HG02798 (cell line): ENCODE data around the gene HRH4.

Source experiments
- ATAC-seq: cut with Tn5 transposase; IDR thresholded peaks from one replicate; pipeline ENCODE4 v1.9.1; 2021; ENCODE audit warnings: mild to moderate bottlenecking; ENCODE audit not compliant: unreplicated experiment, poor library complexity

HRH4 gene, protein sequence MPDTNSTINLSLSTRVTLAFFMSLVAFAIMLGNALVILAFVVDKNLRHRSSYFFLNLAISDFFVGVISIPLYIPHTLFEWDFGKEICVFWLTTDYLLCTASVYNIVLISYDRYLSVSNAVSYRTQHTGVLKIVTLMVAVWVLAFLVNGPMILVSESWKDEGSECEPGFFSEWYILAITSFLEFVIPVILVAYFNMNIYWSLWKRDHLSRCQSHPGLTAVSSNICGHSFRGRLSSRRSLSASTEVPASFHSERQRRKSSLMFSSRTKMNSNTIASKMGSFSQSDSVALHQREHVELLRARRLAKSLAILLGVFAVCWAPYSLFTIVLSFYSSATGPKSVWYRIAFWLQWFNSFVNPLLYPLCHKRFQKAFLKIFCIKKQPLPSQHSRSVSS

DNA sequence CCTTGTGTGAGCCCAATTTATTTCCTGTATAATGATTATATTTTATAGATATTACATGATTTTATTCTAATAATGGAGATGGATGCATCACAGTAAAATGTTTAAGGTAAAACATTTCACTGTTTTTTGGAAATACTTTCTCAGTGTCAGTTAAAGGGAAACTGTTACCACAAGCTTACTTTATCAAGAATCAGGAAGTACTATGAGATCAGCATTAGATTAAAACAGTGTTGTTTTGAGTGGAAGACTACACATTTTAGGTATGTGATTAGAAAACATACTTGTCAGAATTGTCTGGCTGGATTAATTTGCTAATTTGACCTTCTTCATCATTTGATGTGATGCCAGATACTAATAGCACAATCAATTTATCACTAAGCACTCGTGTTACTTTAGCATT, at the start of gene HRH4:
Gene HRH4 (plus strand): TSS at position 250 of the 400 bp plus-strand sequence. CDS start 92 bp downstream, at position 342.
- ATAC-seq, result no peak

DNA sequence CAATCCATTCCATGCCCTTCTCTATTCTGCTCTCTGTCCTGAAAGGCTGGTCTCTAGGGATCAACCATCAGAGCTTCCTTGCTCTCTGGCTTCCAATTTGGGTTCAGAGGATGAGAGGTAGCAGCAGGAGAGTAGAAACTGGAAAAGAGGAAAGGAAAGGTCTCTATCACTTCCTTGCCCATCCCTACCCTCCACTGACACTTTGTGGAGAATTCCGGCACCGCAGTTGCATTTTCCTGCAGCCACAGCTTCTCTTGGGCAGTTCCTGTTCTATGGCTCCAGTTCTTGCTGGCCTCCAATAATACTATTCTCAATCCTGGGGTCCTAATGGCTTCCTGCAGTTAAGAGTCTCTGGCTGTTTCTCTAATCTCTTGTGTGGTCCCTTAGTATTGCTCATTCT, 47.3 kb upstream of the HRH4 start:
- ATAC-seq, result no peak

DNA sequence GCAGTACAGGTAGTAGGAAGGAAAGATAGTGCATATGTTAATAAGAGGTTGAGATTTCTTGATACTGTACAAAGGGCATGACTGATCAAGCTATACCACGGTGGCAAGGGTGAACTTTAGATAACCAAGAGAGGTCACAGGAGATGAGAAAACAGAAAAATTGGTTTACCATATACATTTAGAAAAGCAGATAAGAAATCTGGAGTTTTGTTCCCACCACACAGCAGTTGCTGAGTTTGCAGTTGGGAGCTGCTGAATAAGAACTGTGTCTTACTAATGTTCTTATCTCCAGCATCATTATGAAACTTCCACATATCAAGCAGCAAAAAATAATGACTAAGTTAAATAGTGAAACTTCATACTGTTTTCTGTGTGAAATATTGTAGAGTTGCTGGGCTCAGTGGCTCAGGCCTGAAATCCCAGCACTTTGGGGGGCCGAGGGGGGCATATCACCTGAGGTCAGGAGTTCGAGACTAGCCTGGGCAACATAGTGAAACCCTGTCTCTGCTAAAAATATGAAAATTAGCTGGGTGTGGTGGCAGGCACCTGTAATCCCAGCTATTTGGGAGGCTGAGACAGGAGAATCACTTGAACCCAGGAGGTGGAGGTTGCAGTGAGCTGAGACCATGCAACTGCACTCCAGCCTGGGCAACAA, 46.0 kb upstream of the HRH4 start:
- no peak for ATAC-seq

DNA sequence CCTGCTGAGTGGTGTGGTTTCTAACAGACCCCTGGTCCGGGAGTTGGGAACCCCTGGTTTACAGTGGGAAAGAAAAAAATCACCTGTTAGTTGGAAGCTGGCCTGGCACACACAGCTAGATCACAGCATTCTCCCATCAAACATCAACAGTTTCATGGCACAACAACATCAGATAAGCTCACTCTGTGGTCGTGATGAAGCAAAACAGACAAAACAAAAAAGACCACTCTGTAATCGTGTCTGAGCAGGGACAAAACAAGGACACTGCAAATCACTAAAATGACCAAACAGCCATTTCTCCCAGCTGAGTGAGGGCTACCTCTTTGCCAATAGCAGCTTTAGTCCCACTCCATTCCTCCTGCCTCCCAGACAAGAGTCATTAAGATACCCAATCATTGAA, 43.0 kb upstream of the HRH4 start:
- no peak for ATAC-seq

DNA sequence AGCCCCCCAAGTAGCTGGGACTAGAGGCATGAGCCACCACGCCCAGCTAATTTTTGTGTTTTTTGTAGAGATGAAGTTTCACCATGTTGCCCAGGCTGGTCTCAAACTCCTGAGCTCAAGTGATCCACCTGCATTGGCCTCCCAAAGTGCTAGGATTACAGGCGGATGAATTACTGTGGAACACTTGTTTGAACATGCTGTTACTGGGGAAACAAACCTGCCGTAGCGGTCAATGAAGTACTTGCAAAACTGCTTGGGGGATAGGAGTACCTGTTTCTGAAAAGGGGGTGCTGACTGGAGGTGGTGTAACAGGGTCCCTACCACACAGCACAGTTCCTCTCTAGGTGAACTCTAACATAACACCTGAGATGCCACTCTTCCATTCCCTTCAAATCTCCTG, 39.9 kb upstream of the HRH4 start:
- no peak for ATAC-seq

DNA sequence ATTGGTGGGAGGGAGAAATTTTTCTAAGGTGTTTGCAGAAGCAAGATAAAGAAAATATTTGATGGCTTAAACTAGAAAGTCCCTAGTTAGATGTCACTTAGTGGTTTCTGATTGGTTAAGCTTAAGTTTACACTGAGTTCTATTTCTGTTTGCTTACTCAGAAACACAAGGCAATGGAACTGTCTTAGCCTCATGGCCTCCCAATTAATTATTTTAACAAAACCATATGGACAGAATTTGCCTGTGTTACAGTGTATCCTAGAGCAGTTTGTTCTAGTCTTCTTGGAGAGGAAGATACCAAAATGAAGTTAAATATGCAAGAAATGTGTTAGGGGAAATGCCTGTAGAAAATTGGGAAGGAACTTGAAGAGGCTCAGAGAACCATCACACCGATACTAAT, 38.6 kb upstream of the HRH4 start:
- ATAC-seq, result no peak

DNA sequence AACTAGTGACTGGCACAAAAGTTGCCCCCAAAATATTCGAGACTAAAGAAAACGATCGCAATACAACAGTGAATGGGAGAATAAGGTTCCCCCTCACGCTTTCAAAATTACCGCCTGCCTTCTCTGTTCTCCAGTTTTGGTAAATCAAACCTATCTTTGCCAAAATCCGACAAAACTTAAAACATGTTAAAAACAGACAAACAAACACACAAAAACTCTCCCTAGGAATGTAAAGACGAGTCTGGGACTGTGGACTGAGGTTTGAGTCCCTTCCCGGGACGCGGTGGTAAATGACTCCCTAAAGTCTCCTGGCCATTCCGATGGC, 34.4 kb upstream of the HRH4 start:
- no peak for ATAC-seq

DNA sequence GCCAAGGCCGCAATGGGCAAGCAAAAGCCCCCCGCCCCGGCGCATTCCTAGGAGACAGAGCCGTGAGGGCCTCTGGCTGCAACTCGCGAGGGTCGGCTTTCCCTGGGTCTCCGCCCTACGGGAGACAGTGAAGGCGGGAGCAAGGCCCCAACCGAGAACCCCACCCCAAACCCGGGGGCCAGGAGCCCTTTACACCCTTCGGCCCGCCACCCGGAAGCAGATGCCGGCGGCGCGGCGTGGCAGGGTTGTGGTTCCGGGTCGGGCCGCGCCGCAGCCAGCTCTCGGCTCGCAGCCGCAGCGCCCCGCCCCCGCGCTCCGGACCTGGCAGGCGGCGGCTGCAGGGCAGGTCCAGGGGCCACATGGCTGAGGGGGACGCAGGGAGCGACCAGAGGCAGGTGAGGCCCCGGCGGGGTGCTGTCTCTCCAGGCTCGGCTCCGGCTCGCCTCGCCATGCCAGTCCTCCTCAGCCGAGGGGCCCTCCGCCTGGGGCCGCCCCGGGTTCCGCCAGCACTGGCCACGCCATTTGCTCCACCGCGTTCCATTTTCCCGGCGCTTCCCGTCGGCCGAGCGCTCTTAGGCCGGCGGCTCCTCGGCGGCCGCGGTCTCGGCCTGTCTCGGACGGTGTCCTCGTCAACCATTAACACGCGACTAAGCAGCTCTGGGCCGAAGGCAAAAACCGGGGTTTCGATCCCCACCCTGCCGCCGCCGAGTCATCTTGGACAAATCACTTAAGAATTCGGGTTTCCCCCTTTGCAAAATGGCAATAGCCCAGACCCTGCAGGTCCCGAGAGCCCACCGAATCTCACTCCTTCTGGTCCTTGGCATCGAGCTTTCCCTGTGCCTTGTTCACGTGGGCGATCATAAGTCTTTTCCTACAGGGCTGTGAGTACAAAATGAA, 33.8 kb upstream of the HRH4 start, which contains the start of gene IMPACT:
Gene IMPACT (plus strand): TSS at position 273 of the 897 bp plus-strand sequence. CDS start 87 bp downstream, at position 360.
- peak; percentile 96 for ATAC-seq

DNA sequence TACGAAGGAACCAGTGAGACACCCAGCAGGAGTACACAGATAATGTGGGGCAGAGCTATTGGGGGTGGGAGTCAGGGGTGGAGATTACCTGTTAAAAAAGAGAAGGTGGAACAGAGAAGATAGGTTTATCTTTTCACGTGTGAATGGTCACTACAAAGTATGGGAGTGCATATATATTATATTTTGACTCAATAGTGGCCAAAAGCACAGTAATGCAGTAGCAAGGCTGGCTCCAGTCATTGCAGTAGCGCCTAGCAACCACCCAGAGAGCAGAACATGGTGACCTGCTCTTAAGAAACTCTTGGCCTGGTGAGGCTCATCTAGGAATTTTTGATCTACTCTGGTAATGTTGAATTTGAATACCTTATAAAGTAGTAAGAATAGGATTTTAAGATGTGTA, 33.0 kb upstream of the HRH4 start:
- no peak for ATAC-seq

DNA sequence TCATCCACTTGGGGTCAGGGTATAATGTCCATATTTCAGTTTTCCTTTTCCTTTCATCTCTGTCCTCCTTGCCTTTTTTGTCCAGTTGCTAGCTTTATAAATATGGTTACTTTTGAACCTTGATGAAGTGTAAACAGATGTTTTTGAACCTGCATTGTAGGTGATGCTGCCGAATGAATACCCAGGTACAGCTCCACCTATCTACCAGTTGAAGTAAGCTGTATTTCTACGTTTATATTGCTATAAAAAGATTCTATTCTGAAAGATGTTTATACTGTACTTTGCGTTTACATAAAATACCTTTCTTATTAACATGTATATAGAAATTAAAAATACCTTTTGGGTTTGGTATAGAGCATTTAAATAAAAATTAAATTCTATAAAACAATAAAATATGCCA, 31.7 kb upstream of the HRH4 start:
- ATAC-seq, result no peak

DNA sequence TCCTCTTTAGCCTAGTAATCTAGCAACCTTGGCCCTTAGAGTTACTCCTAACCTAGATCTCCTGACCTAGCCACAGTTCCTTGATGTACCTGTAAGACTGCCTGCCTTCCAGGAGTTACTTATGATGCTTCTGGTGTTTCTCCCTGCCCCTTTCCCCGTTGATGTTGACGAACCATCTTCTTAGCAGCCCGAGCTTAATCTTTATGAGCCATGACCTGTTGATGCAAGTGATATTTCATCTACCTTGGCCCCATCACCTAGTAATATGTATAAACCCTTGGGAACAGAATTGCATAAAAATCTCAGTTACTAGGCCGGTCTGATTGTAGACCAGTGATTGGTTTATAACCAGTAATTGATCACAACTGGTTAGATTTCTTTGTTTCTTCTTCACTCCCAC, 31.2 kb upstream of the HRH4 start:
- ATAC-seq, result no peak

DNA sequence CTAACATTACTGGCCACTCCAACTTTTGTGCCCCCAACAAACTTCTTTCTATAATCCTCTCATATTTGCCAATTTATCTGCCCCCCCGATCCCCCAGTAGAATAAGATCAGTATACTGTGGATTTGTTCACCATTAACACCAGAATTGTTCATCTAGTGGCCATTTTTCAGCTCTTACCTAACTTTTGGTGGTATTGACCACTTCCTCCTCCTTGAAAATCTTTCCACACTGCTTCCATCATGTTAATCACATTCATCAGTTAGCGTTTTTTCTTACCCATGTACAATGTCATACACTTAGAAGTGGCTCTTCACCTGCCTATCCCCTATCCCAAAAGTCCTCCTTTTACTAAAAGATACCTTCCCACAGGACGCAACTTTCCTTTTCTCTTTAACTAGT, 27.8 kb upstream of the HRH4 start:
- ATAC-seq, result no peak

DNA sequence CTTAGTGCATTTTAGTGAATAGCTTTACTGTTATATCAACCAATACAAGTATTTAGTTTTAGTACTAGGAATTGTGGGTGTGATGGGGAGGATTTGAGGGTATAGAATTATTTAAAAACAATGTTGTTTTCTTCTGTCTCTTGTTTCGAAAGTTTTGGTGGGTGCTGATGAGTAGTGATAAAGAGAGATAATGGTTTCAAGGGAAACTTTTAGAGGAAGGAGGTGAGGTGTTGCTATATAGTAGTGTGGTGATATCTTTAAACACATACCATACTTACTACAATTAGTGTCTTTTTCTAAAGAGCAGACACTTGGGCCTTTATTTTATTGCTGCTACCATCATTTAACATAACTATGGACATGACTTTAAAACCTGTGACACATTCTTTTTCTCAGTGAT, 23.5 kb upstream of the HRH4 start:
- ATAC-seq, result no peak

DNA sequence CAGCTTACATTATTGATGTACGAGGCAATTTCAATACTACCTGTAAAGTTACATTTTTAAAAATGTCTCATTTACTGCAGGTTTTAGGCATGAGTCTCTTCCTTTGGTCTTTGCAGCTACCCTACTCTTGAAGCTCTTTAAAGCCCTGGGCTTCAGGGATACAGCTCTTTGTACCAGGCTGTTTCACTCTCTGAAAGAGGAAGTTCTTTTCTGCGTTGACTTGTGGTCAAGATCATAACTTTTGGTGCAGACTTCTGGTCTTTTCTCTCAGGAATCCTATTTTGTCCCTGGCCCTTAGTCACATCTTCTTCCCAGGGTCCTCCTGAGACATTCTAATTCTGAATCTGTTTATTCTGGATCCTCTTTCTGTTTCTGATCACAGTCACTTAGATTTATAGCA, 16.6 kb upstream of the HRH4 start:
- ATAC-seq, result peak; percentile 77

DNA sequence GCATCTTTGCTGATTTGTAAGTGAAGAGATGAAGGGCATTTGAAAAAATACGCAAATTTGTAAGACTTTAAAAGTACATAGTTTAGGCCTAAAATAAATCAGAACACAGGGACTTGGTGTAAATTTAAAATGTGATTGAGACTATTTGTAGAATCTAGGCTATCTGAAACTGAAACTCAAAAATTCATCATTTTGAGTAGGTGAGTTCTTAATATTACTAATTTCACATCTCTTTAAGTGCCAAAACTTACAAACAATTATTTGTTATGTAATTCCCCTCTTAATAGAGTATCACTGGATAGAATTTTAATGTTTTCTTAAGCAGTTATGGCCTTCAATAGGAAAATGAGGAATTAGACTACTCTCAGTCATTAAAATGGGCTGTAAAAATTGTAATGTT, 14.0 kb upstream of the HRH4 start:
- ATAC-seq, result peak; percentile 52

DNA sequence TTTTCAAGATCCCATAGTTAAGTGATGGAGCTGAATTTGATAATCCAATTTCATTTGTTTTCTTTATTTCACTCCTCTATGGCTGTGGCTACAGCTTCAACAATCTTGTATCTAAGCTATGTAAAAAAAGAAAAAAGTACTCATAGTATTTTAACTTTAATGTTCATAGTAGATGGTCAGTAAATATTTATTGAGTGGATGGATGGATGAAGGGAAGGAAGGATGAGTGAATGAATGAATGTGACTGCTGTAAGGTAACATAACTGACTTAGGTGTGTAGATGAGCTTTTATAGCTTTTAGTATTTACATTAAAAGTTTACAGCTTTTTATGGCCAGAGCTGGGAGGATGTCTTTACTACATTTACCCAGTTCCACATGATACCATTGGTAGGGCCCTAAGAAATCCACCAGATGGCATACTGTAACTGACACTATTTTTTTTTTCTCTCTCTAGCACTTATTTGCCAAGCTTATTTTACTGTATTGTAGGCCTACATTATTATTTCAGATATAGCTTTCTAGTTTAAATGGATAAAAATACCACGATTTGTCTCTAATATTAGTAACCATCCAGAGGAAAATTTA, 13.4 kb upstream of the HRH4 start:
- no peak for ATAC-seq

DNA sequence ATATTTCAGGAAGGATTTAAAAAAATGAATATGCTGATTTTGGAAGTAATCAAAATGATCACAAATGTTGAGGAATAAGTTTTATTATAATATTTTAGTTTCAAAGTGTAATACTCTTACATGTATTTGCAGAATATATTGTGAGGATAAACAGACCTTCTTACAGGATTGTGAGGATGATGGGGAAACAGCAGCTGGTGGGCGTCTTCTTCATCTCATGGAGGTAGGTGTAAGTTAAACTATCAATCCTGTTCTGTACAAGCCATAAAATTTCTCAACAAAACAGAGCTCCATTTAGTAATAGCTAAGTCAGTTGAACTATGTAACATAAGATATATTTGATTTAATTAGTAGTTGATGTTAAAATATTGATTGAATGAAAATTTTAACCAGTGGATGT, 12.5 kb upstream of the HRH4 start:
- no peak for ATAC-seq

DNA sequence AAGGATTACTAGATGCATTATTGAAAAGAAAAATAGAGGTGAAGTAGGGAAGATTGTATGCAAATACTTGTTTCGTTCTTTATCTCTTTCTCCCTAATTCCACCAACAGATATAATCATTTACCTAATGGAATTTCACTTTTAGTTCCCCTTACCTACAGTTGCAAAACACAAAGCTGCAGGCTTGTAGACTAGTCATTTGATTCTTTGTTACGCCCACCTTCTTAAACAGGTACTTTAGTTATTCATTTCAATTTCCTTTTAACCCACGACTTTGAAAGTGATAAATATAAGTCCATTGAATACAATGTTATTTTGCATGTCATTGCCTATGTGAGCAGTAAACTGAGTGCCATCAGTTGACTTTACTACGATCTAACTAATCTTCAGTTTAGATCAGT, 3.9 kb upstream of the HRH4 start:
- ATAC-seq, result peak; percentile 92

DNA sequence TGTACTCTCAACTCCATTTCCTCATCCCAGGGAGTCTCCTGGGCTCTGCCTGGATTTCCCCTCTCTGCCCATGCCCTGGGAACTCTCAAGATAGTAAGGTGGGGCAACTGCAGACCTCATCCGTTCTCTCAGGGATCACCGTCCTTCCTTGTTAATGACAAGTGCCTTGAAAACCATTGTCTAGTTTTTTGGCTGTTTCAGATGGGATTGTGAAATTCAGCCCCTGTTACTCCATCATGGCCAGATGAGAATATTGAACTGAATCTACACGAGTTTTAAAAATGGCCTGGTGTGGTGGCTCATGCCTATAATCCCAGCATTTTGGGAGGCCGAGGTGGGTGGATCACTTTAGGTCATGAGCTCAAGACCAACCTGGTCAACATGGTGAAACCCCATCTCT, 665 bp upstream of the HRH4 start:
- ATAC-seq, result no peak

DNA sequence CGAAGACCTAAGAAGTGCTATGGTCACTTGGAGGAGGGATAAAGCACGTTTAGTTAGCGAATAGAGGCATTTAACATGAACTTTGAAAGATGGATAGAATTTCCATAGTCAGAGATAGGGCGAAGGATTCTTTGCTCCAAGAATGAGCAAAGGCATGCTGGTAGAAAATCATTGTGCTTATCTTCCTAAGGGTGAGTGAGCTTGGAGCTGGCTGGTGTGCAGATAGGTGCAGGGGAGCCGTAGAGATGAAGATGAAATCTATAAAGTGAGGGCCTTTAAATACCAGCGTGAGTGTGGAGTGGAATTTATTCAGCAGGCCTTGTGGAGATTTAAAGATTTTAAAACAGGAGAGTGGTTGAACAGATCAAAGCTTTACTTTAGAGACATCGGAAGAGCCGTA, 1.6 kb downstream of the HRH4 start:
- no peak for ATAC-seq
